Kidney epithelial cell (primary cell): ENCODE data around the gene DDX46. TPM values are rescaled to one million over a fixed set of nuclear protein-coding genes. Genes with fewer than 3 reads are reported as not detected.
"Not testable (repeated sequence)": the region's sequence is repeated elsewhere in the genome, so short reads cannot be mapped to it uniquely, and the experiment has no call there.

ENCODE experiments used
- DNase-seq: peaks from one replicate; pipeline ENCODE4 v3.0.0-alpha.2; 2010; ENCODE audit warnings: low read depth
- H3K27me3 ChIP-seq: 2 replicates; pipeline ENCODE4 v1.6.0; 2011; ENCODE audit warnings: low read length; ENCODE audit not compliant: control insufficient read depth, insufficient read depth
- H3K36me3 ChIP-seq: 2 replicates; pipeline ENCODE4 v1.5.1; 2011; ENCODE audit warnings: low read length; ENCODE audit not compliant: control insufficient read depth, insufficient read depth
- H3K4me3 ChIP-seq: 2 replicates; pipeline ENCODE4 v1.5.1; 2011; ENCODE audit warnings: low read depth, mild to moderate bottlenecking, control low read depth, low read length
- total RNA-seq: library from RNA; depleted of rRNA; stranded (reverse); fragments of >200 nt; gene quantifications from 2 replicates; pipeline ENCODE4 v1.2.3, GENCODE V29; 2015
- TF ChIP-seq, protein P1 (sequence below): IDR thresholded peaks from 2 replicates; pipeline ENCODE4 v1.5.1; 2011; ENCODE audit warnings: mild to moderate bottlenecking, moderate library complexity, low read length, control low read depth, inconsistent platforms; ENCODE audit not compliant: insufficient read depth, poor library complexity, severe bottlenecking

DDX46 gene
- total RNA-seq, 1 donor from 2014 or later, result 16.2 TPM

DNA sequence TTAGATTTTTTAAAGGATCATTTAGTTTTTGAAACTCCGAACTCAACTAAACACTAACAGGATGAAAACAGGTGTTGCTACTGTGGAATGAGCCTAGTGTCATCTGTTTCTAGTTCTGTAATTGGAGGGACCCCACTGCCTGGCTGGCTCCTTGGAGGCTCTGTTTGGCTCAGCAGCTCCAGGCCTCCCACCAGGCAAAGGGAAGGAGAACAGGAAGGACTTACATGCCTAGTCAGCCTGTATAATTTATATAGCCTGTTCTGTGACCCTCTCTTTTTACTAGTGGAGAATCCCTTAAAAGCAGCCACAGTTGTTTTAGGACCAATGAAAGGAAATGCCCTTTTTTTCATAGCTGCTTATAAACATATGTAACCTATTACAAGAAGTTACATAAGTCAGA lies 66.1 kb downstream of the DDX46 start:
- no peak overlapping the region for H3K4me3 ChIP-seq
- TF ChIP-seq, protein P1, sequence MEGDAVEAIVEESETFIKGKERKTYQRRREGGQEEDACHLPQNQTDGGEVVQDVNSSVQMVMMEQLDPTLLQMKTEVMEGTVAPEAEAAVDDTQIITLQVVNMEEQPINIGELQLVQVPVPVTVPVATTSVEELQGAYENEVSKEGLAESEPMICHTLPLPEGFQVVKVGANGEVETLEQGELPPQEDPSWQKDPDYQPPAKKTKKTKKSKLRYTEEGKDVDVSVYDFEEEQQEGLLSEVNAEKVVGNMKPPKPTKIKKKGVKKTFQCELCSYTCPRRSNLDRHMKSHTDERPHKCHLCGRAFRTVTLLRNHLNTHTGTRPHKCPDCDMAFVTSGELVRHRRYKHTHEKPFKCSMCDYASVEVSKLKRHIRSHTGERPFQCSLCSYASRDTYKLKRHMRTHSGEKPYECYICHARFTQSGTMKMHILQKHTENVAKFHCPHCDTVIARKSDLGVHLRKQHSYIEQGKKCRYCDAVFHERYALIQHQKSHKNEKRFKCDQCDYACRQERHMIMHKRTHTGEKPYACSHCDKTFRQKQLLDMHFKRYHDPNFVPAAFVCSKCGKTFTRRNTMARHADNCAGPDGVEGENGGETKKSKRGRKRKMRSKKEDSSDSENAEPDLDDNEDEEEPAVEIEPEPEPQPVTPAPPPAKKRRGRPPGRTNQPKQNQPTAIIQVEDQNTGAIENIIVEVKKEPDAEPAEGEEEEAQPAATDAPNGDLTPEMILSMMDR, result no peak
- H3K36me3 ChIP-seq, result no peaks in the 10 kb centered on the region
- H3K27me3 ChIP-seq, result no peaks in the 10 kb centered on the region
- no peak for DNase-seq

DNA sequence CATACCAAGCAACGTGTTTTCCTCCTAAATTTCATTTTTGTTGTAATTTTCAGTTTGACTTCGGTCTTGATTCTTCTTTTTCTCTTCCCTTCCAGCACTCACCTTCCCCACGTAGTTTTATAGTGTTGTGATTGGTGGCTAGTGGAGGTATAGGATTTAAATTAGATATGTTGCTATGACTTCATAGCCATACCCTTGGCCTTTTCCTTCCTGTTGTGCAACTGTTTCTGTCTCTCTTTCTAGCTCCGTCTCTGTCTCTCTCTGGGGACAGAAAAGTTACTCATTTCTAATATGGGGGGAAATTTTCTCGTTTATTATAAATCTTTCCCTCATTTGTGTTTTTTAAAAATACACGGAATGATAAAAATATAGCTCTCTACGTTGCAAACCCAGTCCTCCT lies 66.6 kb downstream of the DDX46 start:
- H3K36me3 ChIP-seq, result no peaks in the 10 kb centered on the region
- H3K4me3 ChIP-seq, result no peak overlapping the region
- H3K27me3 ChIP-seq, result no peaks in the 10 kb centered on the region
- DNase-seq, result no peak
- TF ChIP-seq, protein P1, result no peak

DNA sequence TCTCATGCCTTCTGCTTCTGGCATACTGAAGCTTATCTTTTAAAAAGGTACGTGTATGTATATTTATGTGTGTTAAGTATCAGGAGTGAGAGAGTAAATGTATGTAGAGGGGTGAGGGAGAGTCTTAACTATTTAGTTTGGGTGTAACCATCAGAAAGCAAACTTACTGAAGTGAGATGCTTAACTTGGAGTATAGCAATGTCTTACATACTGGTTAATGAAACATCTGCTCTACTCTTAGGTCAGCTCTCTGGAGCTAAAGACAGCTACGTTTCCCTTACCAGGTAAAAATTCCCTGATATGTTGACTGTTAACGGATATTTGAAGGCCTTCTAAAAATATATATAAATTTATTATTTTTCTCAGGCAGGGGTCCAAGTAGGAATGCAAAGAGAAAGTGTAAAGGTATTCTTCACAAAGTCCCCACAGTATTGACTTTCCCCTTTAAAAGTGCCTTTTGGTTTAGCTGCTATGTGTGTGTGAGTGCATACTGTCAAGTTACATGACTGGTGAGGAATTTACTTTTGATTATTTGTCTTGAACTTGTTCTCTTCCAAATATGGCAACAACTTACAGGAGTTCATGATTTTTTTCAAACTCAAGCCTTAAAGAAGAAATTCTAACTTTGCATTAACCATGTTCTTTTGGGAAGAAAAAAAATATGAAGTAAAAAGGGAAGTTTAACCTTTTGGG lies 74.9 kb downstream of the DDX46 start:
- no peaks in the 10 kb centered on the region for H3K36me3 ChIP-seq
- no peak overlapping the region for H3K4me3 ChIP-seq
- no peaks in the 10 kb centered on the region for H3K27me3 ChIP-seq
- DNase-seq, result no peak
- TF ChIP-seq, protein P1, result no peak

DNA sequence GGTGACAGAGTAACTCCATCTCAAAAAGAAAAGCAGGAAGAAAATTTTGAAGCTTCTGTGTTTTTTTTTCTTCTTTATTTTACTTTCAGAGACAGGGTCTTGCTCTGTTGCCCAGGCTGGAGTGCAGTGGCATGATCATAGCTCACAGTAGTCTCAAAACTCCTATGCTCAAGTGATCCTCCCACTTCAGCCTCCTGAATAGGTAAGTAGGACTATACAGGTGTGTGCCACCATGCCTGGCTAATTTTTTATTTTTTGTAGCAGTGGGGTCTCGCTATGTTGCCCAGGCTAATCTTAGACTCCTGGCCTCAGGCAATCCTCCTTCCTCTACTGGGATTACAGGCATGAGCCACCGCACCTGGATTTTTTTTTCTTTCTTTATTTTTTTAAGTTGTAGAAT lies 77.0 kb downstream of the DDX46 start:
- Histone ChIP-seq H3K36me3 (no peaks in the 10 kb centered on the region), H3K27me3 (no peaks in the 10 kb centered on the region), H3K4me3 (no peak overlapping the region)
- DNase-seq, result no peak
- TF ChIP-seq, protein P1, result no peak

DNA sequence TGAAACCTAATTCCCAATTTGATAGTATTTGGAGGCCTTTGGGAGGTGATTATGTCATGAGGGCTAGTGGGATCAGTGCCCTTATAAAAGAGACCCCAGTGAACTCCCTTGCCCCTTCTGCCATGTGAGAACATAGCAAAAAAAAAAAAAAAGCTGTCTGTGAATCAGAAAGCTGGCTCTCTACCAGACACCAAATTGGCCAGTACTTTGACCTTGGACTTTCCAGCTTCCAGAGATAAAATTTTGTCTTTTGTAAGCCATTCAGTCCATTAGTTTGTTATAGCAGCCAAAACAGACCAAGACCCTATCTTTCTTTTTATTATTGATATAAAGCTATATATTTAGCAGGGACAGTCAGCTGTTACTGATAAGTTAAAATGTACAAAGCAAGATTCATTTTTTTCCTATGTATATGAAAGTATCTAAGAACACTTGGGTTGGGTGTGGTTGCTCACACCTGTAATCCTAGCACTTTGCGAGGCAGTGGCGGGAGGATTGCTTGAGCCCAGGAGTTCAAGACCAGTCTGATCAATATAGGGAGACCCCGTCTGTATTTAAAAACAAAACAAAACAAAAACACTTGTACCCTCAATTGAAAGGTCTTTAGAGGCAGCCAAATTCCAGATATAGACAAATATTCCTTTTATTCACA lies 79.1 kb downstream of the DDX46 start:
- no peaks in the 10 kb centered on the region for H3K36me3 ChIP-seq
- no peak overlapping the region for H3K4me3 ChIP-seq
- no peaks in the 10 kb centered on the region for H3K27me3 ChIP-seq
- TF ChIP-seq, protein P1, result no peak
- no peak for DNase-seq

DNA sequence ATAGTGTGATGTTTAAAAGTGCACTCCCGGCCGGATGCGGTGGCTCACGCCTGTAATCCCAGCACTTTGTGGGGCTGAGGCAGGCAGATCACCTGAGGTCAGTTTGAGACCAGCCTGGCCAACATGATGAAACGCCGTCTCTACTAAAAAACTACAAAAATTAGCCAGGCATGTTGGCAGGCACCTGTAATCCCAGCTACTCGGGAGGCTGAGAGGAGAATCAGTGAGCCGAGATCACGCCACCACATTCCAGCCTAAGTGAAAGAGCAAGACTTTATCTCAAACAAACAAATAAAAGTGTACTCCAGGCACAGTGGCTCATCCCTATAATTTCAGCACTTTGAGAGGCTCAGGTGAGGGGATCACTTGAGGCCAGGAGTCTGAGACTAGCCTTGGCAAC lies 79.8 kb downstream of the DDX46 start:
- not testable (repeated sequence) for H3K4me3 ChIP-seq, H3K36me3 ChIP-seq, DNase-seq, H3K27me3 ChIP-seq
